NCI-H345 treated with DMSO at 0.1 percent for 48 hours (cell line): Measurements from ENCODE around the gene CRYL1.

Experiments
- DNase-seq: peaks from one replicate; lab custom pipeline; 2025; ENCODE audit not compliant: unreplicated experiment; lab: John Stamatoyannopoulos, UW

CRYL1 gene

GRCh38 chr13:20428666-20429644 lies 96.7 kb downstream of the CRYL1 start:
- no peak for DNase-seq

- no peak for DNase-seq
Measured at GRCh38 chr13:20426766-20427448, 98.8 kb downstream of the CRYL1 start.

DNA sequence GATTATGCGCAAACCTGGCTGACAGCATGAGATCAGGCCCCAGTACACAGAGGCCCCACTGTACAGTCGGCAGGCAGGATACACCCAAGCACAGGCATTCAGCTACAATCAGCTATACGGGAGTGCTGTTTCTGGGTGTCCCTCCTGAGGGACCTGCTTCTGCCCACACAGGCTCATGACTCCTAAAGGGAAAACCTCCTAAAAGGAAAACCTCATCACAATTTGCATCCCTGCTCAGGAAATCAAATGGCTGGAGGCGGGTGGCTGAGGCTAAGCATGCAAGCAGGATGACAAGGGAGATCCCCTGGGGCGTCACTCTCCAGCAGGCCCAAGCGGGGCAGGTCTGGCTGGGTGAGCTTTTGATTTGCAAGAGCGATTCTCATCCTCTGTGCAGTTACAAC lies 99.8 kb downstream of the CRYL1 start:
- no peak for DNase-seq

- no peak for DNase-seq
Measured at GRCh38 chr13:20424949-20425348, 100.7 kb downstream of the CRYL1 start.

- DNase-seq, result no peak
Measured at GRCh38 chr13:20424559-20424852, 101.2 kb downstream of the CRYL1 start.

DNA sequence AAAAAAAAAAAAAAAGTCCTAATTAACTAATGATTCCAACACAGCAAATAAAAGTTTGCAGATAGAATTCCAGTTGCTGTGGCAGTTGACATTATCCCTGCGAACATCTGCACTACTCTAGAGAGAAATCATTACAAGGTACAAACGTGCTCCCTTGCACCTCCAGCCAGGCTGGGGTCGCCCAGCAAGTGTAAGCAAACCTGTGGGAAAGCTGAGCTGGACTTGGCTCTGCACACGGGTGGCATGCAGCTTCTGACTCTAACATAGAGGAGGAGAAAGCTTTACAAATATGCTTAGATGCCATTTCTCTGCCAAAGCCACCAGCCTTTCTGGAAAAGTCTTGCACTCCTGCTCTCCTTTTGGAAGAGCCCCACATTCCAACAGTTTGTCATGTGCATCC lies 103.3 kb downstream of the CRYL1 start:
- DNase-seq, result no peak

- no peak for DNase-seq
Measured at GRCh38 chr13:20420938-20421337, 104.7 kb downstream of the CRYL1 start.

- DNase-seq, result no peak
Measured at GRCh38 chr13:20418953-20419352, 106.7 kb downstream of the CRYL1 start.

DNA sequence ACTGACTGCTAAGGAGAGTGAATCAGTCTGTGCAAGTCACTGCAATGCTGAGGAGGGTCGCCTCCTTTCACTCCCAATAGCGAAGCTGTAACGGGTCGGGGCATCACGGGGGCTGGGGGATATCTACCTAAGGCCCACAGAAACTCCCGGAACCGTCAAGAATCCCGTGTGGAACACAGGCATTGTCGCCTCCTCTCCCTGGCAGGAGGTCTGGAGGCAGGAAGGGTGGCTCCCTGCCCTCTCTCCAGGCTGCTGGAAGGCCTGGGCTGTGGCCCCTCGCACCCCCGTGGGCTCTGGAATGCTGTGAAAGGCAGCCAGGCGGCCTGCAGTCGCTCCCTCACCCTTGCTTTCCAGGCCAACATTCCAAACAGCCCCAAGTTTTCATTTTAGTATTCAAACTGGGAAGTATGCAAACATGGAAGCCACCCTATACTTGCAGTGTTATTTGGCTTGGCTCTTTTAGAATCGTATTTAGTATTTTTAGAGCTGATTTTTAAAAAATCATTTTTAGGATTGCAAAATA lies 109.4 kb downstream of the CRYL1 start:
- DNase-seq, result no peak

DNA sequence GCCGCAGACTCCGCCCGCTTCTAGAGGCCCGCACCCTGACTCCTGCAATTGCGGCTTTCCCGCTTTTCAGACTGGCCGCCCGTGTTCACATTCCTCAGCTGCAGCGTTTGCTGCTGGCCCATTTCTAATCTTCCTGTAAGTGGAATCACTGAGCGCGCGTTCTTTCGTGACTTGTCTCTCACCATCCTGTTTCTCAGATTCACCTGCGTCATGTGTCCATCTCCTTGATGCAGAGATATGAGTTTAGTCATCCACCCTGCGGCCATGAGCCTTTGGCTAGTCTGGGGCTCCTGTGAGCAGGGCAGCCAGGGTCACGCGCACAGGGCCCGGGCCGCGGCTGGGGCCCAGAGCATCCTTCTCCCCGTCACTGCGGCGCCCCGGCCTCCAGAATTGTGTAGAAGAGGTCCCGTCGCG lies 110.0 kb downstream of the CRYL1 start:
- no peak for DNase-seq

DNA sequence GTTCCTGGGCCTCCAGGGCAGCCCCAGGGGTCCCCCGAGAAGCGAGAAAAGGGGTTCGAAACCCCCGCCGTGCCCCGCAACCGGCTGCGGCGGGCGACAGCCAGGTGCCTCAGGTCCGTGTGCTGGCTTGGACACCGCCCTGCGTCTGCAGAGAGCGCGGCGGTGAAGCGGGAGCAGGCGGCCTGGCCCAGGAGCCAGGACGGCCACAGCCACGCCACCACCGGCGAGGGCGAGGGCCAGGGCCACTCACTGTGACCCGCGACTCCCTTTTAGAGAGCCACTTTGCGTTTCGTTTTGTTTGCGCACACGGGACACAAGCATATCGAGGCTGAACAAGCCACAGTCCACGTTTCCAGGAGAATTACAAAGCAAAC lies 110.4 kb downstream of the CRYL1 start:
- no peak for DNase-seq

GRCh38 chr13:20414546-20415305 lies 110.9 kb downstream of the CRYL1 start:
- no peak for DNase-seq

GRCh38 chr13:20412691-20413355 lies 112.8 kb downstream of the CRYL1 start:
- DNase-seq, result no peak

GRCh38 chr13:20411638-20412342 lies 113.9 kb downstream of the CRYL1 start:
- DNase-seq, result no peak

GRCh38 chr13:20410726-20411125 lies 114.9 kb downstream of the CRYL1 start:
- no peak for DNase-seq

- DNase-seq, result no peak
Measured at GRCh38 chr13:20408181-20408580, 117.5 kb downstream of the CRYL1 start.

DNA sequence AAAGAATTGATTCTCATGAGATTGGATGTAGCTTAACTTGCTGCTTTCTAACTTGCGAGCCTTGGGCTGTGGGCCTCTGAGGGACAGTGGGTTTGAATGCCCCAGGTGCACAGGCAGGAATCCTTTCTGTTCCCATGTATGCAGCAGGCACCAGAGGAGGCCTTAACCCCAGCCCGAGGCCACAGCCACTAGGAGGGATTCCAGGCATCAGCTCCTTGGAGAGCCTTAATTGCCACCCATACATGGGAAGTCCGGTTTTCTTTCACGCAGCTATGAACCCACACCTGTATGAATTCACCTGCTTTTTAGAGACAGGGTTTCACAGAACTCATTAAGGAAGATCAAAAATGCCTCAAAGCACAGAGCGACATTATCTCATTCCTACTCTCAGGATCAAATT lies 117.9 kb downstream of the CRYL1 start:
- DNase-seq, result no peak

- DNase-seq, result no peak
Measured at GRCh38 chr13:20405691-20406090, 120.0 kb downstream of the CRYL1 start.

GRCh38 chr13:20404488-20405222 lies 121.0 kb downstream of the CRYL1 start:
- no peak for DNase-seq

DNA sequence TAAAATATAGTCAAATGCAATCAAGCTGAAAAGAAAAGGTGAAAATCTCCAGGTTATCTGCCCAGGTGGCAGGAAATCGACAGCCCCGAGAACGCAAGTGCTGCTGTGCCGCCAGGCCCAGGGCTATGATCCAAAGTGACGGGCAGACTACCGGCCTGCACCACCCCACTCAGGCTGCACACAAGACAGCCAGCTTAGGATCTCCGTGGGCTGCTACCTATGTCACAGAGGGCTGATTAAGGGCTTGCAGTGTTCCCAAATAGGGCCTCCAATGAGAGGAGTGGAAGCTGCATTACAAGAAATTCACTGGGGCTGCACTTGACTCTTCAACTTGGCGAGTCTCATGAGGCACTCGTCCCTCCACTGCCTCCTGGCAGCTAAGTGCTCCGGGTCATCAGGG lies 121.8 kb downstream of the CRYL1 start:
- DNase-seq, result no peak
